Measurements from ENCODE around the gene RREB1.

- no peak for TF ChIP-seq POLR2A (IDR thresholded peaks at IDR 0.05)
- TF ChIP-seq, protein P1, sequence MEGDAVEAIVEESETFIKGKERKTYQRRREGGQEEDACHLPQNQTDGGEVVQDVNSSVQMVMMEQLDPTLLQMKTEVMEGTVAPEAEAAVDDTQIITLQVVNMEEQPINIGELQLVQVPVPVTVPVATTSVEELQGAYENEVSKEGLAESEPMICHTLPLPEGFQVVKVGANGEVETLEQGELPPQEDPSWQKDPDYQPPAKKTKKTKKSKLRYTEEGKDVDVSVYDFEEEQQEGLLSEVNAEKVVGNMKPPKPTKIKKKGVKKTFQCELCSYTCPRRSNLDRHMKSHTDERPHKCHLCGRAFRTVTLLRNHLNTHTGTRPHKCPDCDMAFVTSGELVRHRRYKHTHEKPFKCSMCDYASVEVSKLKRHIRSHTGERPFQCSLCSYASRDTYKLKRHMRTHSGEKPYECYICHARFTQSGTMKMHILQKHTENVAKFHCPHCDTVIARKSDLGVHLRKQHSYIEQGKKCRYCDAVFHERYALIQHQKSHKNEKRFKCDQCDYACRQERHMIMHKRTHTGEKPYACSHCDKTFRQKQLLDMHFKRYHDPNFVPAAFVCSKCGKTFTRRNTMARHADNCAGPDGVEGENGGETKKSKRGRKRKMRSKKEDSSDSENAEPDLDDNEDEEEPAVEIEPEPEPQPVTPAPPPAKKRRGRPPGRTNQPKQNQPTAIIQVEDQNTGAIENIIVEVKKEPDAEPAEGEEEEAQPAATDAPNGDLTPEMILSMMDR (IDR thresholded peaks at IDR 0.05): no peak
- TF ChIP-seq POLR2AphosphoS5 (IDR thresholded peaks at IDR 0.05): no peak
- no peak for TF ChIP-seq EP300 (IDR thresholded peaks at IDR 0.05)
These were observed 159.8 kb downstream of the RREB1 start for GRCh38 chr6:7267466-7268091.

All from sigmoid colon (tissue), 4 donors.